B cell (primary cell): Measurements from ENCODE around the gene KIF3A.

Experiments
- EZH2 ChIP-seq: IDR thresholded peaks from 2 replicates; pipeline ENCODE4 v1.6.1; 2012; ENCODE audit warnings: borderline replicate concordance, low read depth, mild to moderate bottlenecking, moderate library complexity, low read length; ENCODE audit not compliant: insufficient read depth, poor library complexity, severe bottlenecking
- TF ChIP-seq, protein P1 (sequence below): fragments of 200-600 bp; IDR thresholded peaks from one replicate; pipeline ENCODE4 v1.8.0; 2022; ENCODE audit warnings: antibody characterized with exemption, mild to moderate bottlenecking

GRCh38 chr5:132659598-132660493, 77.5 kb downstream of the KIF3A start:
- TF ChIP-seq, protein P1, sequence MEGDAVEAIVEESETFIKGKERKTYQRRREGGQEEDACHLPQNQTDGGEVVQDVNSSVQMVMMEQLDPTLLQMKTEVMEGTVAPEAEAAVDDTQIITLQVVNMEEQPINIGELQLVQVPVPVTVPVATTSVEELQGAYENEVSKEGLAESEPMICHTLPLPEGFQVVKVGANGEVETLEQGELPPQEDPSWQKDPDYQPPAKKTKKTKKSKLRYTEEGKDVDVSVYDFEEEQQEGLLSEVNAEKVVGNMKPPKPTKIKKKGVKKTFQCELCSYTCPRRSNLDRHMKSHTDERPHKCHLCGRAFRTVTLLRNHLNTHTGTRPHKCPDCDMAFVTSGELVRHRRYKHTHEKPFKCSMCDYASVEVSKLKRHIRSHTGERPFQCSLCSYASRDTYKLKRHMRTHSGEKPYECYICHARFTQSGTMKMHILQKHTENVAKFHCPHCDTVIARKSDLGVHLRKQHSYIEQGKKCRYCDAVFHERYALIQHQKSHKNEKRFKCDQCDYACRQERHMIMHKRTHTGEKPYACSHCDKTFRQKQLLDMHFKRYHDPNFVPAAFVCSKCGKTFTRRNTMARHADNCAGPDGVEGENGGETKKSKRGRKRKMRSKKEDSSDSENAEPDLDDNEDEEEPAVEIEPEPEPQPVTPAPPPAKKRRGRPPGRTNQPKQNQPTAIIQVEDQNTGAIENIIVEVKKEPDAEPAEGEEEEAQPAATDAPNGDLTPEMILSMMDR: no peak
- TF ChIP-seq EZH2: no peak
